HG03064 (cell line): Measurements from ENCODE around the gene CDH8.
"Not testable (repeated sequence)": the region's sequence is repeated elsewhere in the genome, so short reads cannot be mapped to it uniquely, and the experiment has no call there.

Source experiments
- ATAC-seq: cut with Tn5 transposase; IDR thresholded peaks from one replicate; pipeline ENCODE4 v1.9.1; 2021; ENCODE audit warnings: low read depth; ENCODE audit not compliant: unreplicated experiment

CDH8 gene

DNA sequence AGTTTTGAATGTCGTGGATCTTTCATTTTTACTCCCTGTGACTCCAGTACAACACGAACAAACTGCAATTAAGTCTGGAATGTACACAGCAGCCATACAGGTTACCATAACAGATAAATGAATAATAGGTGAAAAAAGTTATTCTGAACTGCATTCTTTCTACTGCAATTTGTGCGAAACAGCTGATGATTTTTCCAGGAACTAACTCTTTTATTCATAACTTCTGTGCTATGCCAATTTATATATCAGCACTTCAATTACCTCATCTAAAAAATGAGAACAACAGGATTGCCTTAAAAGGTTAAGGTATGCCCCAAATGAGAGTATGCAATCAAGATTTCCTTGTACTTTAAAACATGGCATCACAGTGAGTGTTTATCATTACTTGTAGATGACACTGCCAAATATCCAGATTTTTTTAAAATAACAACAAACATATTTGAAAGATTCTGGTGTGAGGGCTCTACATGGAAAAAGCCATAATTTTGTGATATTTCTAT, 238.9 kb downstream of the CDH8 start:
- no peak for ATAC-seq

GRCh38 chr16:61792194-61792909, 243.9 kb downstream of the CDH8 start:
- no peak for ATAC-seq

DNA sequence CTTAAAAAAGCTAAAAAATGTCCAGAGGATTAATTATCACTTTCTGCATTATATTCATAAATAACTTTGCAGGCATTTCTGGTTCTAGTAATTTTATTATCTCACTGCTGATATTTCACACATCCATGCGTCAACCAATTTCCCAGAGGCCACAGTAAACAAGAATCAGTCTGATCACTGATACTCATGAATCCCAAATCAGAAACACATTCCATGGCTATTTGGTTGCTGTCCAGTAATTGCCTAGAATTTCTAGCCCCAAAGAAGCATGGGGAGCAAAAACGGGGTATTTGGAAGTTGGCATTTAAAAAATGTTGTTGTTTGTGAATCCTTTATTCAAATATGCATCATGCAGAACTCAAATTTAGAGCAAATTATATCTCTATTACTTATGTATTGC, 244.8 kb downstream of the CDH8 start:
- ATAC-seq = no peak

GRCh38 chr16:61781855-61782254, 254.4 kb downstream of the CDH8 start:
- ATAC-seq = not testable (repeated sequence)

GRCh38 chr16:61780161-61780560, 256.1 kb downstream of the CDH8 start:
- no peak for ATAC-seq

- no peak for ATAC-seq
Observed at GRCh38 chr16:61770301-61770700, 265.9 kb downstream of the CDH8 start.

GRCh38 chr16:61763991-61764390, 272.2 kb downstream of the CDH8 start:
- no peak for ATAC-seq

- no peak for ATAC-seq
Observed at GRCh38 chr16:61763013-61763412, 273.2 kb downstream of the CDH8 start.

GRCh38 chr16:61730997-61731396, 305.2 kb downstream of the CDH8 start:
- no peak for ATAC-seq

DNA sequence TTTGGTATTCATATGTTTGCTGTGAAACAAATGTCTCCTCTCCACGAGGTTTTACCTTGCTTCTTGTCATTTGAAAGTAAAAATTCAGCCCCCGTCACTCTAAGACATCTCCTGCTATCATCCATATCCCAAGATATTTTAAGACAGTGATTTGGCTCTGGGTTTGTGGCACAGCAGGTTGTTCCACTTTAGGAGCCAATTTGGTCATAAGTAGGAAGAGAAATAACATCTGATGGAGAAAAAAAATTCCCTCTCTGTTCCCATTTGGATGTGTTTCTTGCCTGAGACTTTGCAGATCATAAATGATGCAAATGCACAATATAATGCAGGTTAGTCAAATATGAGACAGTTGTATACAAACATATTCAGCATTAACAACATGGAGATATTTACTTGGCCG, 309.5 kb downstream of the CDH8 start:
- ATAC-seq = no peak

DNA sequence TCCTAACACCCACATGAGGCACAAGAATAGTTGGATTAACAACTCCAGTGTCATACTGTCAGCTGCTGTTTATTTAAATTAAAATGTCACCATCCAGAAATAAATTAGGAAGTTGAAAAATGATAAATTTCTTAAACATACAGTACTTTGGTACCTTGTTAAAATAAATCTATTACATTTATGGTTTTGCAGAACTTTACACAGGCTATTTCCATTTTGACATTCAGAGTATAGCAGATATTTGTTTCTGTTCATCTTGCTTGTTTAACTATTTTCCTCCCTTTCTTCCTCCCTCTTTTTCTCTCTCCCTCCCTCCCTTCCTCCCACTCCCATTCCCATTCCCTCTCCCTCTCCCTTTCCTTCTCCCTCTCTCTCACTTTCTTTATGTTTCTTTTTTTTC, 310.1 kb downstream of the CDH8 start:
- no peak for ATAC-seq

DNA sequence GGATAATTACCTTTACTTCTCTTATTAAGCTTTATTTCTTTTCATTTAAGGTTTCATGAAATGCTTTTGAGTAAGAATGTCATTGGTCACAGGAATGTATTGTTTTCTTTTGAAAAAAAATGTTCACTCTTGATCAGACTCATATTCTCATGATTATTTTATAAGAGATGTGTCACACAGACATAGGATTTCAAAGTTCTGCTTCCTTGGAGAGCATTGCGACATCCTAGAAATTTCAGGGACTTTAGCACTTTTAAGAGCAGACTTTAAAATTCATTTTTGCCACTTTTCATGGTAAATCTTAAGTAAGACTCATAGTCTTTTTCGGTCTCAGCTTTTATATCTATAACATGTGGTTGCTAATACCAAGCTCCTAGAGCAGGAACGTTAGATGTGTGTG, 314.7 kb downstream of the CDH8 start:
- ATAC-seq = no peak

- ATAC-seq = no peak
Observed at GRCh38 chr16:61715393-61715792, 320.8 kb downstream of the CDH8 start.

DNA sequence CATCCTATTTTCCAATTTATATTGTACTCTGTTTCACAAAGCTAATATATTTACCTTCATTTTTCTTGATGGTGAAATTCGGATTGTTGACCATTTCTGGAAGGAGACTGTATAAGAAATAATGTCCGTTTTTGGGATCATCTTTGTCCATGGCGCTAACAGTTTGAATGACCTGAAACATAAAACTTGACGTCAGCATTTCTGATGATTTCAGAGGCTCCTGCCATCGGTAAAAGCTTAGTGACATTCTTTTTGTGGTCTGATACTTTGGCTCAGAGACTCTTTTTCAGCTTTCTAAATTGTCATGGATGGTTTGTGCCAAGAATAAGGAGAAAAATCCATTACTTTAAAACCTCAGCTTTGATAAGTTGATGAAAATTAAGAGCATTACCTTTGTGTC, 322.5 kb downstream of the CDH8 start:
- no peak for ATAC-seq

GRCh38 chr16:61699640-61700039, 336.6 kb downstream of the CDH8 start:
- ATAC-seq = not testable (repeated sequence)

DNA sequence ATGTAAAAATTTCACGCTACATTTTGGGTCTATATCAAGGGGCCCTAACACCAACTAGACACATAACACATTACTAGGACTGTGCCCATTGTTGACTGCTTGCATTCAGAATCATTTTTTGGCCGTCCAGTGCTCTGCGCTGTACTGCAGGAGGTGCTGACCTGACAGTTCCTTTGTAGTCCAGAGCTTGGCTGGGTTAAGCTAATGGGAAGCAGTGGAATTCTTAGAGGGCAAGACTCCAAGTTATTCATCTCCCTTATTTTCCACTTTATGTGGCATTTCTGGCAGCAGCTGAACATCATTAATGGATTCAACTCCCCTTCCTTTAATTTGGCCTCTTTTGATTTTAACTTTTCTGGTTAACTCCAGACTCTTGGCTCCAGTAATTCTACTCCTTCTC, 351.7 kb downstream of the CDH8 start:
- no peak for ATAC-seq

DNA sequence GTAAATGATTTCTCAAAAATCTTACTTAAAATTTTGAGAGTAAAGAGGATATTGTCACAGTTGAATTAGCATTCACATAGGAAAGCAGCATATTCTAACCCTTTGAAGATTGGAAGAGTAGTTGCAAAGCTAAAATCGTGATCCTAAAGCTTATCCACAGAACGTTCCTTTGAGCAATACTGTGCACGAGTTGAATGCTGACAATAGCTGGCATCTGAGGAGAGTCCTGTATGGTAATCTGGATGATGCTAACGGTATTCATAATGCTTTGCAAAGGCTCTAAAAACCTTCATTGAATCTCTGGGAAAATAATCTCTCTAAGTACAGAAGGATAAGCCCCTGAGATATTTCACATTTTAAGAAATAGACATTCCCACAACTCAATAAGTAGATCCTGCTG, 354.6 kb downstream of the CDH8 start:
- ATAC-seq = no peak

DNA sequence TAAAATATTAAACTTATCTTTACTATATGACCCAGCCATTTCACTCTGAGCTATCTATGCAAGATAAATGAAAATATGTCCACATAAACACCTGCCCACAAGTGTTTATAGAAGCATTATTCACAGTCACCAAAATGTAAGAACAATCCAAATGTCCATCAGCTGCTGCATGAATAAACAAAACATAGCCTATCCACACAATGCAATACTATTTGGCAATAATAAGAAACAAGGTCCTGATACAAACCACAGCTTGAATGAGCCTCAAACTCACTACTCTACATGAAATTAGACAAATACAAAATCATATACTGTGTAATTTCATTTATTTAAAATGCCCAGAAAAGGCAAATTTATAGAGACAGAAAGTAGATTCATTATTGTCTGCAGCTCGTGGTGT, 355.1 kb downstream of the CDH8 start:
- ATAC-seq = no peak

DNA sequence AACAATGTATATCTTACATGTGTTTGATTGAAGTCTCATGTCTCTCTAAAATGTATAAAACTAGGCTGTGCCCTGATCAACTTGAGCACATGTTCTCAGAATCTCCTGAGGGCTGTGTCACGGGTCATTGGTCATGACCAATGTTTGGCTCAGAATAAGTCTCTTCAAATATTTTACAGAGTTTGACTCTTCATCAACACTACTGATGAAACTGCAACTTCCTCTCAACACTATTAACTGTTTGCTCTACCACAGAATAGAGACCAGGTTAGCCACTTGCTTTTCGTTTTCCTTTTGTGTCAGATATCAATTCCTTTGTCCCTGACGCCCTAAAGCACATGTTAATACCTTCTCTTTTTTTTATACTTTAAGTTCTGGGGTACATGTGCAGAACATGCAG, 358.1 kb downstream of the CDH8 start:
- ATAC-seq = no peak

DNA sequence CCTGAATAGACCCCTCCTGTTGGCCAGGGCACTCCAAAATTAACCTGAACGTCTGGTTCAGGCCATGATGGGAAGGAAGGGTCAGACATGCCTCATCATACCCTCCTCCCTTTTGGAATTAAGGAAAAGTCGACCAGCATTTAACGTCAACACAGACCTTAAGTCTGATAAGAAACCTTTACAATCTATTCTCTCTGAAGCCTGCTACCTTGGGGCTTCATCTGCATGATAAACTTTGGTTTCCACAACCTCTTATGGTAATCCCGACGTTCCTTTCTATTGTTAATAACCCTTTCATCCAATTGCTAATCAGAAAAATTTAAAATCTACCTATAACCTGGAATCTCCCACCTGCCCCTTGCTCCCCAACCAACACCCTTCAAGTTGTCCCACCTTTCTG, 358.5 kb downstream of the CDH8 start:
- no peak for ATAC-seq

- no peak for ATAC-seq
Observed at GRCh38 chr16:61676740-61677139, 359.5 kb downstream of the CDH8 start.

DNA sequence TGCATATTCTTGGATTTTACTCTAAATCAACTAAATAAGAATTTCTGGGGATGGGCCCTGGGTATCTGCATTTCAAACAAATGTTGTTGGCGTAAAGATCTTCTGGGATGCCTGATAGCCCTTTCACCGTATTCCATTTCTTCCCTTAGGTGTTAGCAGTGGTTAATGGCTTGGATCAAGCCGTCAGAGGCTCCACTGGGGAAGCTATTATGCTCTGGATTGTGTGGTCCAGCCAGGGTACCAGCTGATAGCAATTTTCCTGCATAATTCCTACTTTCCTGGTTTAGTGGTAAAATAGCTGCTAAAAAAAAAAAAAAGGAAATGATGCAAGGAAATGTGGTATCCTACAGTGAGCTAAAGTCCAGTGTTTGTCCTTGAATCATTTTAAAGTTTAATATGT, 365.1 kb downstream of the CDH8 start:
- ATAC-seq = no peak

- ATAC-seq = no peak
Observed at GRCh38 chr16:61665512-61665911, 370.7 kb downstream of the CDH8 start.
